Measurements from ENCODE around the gene EVI5. TPM values are rescaled to one million over a fixed set of nuclear protein-coding genes. Genes with fewer than 3 reads are reported as not detected.
A peak's percentile ranks its signal among the peaks of the same experiment; 100 is the strongest.

The EVI5 gene
- total and polyA plus RNA-seq, 2 experiments from 2014 or later = 16.3 to 30.8 TPM

GRCh38 chr1:92503926-92504285, 281.0 kb downstream of the EVI5 start:
- peak in 1 of 2 donors; percentile 46 for DNase-seq (ENCODE audit: low read depth in 1 of 2, low spot score in 1 of 2)
- no peak overlapping the region for H3K4me3 ChIP-seq
- no peak overlapping the region for H3K27ac ChIP-seq
- H3K4me1 ChIP-seq (ENCODE audit: low read depth) = no peaks in the 10 kb centered on the region
- no peaks in the 10 kb centered on the region for H3K27me3 ChIP-seq
- H3K36me3 ChIP-seq = no peaks in the 10 kb centered on the region
- H3K9me3 ChIP-seq (ENCODE audit: low read depth) = no peaks in the 10 kb centered on the region
- no peak for TF ChIP-seq CTCF (IDR thresholded peaks at IDR 0.05; ENCODE audit: low read depth, low read length)

GRCh38 chr1:92503043-92503925, 281.6 kb downstream of the EVI5 start:
- no peaks in the 10 kb centered on the region for H3K4me1 ChIP-seq (ENCODE audit: low read depth)

GRCh38 chr1:92502247-92502646, 282.7 kb downstream of the EVI5 start:
- H3K4me3 ChIP-seq = no peak overlapping the region
- H3K27ac ChIP-seq = no peak overlapping the region
- no peaks in the 10 kb centered on the region for H3K4me1 ChIP-seq (ENCODE audit: low read depth)
- peak in 1 of 2 donors; percentile 62 for DNase-seq (ENCODE audit: low read depth in 1 of 2, low spot score in 1 of 2)
- H3K9me3 ChIP-seq (ENCODE audit: low read depth) = no peaks in the 10 kb centered on the region
- TF ChIP-seq CTCF (IDR thresholded peaks at IDR 0.05; ENCODE audit: low read depth, low read length) = no peak
- no peaks in the 10 kb centered on the region for H3K36me3 ChIP-seq
- H3K27me3 ChIP-seq = peaks cover 8% of the 10 kb centered on the region

More at GRCh38 chr1:92503043-92503925, 281.6 kb downstream of the EVI5 start:
- TF ChIP-seq CTCF (IDR thresholded peaks at IDR 0.05; ENCODE audit: low read depth, low read length) = no peak
- H3K36me3 ChIP-seq = no peaks in the 10 kb centered on the region
- DNase-seq (ENCODE audit: low read depth in 1 of 2, low spot score in 1 of 2) = peak in 1 of 2 donors; percentile 28
- no peak overlapping the region for H3K27ac ChIP-seq
- H3K27me3 ChIP-seq = no peaks in the 10 kb centered on the region
- H3K4me3 ChIP-seq = no peak overlapping the region
- H3K9me3 ChIP-seq (ENCODE audit: low read depth) = no peaks in the 10 kb centered on the region

GRCh38 chr1:92500552-92500951, 284.4 kb downstream of the EVI5 start:
- TF ChIP-seq CTCF (IDR thresholded peaks at IDR 0.05; ENCODE audit: low read depth, low read length) = no peak
- Histone ChIP-seq H3K4me1 (ENCODE audit: low read depth) (no peaks in the 10 kb centered on the region), H3K4me3 (no peak overlapping the region), H3K27ac (no peak overlapping the region), H3K9me3 (ENCODE audit: low read depth) (no peaks in the 10 kb centered on the region), H3K27me3 (peaks cover 13% of the 10 kb centered on the region), H3K36me3 (no peaks in the 10 kb centered on the region)
- DNase-seq (ENCODE audit: low read depth in 1 of 2, low spot score in 1 of 2) = no peak

GRCh38 chr1:92495392-92496063, 289.4 kb downstream of the EVI5 start:
- no peaks in the 10 kb centered on the region for H3K9me3 ChIP-seq (ENCODE audit: low read depth)
- H3K36me3 ChIP-seq = no peaks in the 10 kb centered on the region

More at GRCh38 chr1:92495392-92496063, 289.4 kb downstream of the EVI5 start:
- no peak for TF ChIP-seq CTCF (IDR thresholded peaks at IDR 0.05; ENCODE audit: low read depth, low read length)
- H3K4me3 ChIP-seq = no peak overlapping the region
- peaks cover 36% of the 10 kb centered on the region for H3K27me3 ChIP-seq
- H3K4me1 ChIP-seq (ENCODE audit: low read depth) = no peaks in the 10 kb centered on the region
- no peak for DNase-seq (ENCODE audit: low read depth in 1 of 2, low spot score in 1 of 2)
- H3K27ac ChIP-seq = no peak overlapping the region
